ENCODE measurements around the gene NAA35.

NAA35 gene

DNA sequence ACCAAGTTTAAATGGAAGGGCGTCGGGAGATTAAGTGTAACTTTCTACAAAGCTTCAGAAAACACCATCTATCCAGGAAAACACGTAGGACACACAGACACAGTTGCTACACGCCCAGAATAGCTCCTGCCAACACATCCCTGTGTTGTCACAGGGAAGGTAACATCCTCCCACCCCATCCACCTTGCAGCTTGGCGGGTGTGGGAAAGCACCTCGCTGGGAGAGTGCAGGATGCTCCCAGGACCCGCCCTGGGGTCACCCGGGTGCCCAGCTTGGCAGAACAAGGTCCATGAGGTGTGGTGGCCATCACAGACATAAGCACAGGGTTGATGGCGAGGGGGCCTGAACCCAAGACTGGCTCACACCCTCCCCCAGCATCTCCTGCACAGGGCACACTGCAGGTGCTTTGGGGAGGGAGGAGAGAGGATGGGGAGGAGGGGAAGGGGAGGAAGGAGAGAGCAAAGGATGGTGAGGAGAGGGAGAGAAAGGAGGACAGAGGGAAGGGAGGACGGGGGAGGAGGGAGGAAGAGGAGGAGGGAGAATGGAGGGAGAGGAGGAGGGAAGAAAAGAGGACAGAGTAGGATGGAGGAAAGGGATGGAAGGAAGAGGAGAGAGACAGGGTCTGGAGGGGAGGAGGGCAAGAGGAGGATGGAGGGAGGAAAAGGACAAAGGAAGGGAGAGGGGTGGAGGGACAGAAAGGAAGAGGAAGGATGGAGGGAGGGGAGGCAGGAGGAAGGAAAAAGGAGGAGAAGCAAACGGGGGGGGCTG lies 121.2 kb downstream of the NAA35 start:
- no peak for DNase-seq (ENCODE audit: low read depth in 1 of 2, low spot score in 1 of 2)

DNA sequence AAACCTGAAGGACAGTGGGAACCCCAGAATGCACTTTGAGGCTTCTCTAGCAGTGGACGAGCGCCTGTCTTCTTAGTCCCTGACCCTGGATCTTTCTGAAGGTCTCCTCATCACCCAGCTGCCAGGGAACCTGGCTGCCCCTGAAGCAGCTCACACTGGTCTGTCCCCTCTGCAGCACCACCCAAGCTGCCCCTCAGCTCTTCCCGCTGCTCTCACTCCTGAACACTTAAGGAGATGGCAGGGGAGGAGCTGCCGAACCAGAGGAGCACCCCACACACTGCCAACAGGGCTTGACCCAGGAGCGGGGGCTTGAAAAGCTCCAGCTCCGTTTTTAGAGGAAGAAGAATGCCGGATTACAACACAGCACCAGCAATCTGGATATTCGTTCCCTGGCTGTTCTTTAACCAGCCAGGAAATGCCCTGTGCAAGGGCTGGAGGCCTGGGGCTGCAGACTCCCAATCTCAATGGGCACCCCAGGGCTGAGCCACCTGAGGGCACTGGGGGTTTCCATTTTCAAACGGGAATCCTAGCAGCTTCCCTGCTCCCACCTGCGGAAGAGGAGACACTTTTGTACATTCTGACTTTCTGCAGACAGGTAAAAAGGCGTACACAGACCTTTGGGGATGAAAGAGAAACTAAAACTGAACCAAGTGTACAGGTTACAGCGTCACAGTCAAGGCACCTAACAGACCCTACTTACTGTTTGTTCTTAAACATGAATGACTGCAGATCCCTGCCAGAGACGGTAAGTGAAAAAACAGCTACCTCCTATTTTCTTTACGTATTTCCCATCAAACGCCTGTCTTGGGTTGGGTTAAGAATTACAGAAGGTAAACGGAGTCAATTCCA lies 122.1 kb downstream of the NAA35 start:
- no peak for DNase-seq (ENCODE audit: low read depth in 1 of 2, low spot score in 1 of 2)

DNA sequence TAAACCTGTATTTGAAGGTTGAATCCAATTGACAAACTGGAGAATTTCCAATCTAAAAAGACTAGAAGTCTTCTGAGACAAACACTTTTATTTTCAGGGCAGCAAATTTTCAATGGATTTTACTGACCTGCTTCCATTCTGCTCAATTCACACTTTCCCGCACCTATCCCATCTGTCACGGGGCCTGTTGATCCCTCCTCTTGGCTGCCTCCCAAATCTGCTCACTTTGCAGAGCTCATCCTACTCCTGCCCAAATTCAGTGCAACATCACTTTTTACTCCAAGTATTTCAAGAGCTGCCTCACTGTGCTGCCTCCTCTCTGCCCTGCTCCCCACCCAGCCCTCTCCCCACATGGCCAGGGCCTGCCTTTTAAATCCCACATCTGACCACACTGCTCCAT lies 123.3 kb downstream of the NAA35 start:
- DNase-seq (ENCODE audit: low read depth in 1 of 2, low spot score in 1 of 2), result no peak

DNA sequence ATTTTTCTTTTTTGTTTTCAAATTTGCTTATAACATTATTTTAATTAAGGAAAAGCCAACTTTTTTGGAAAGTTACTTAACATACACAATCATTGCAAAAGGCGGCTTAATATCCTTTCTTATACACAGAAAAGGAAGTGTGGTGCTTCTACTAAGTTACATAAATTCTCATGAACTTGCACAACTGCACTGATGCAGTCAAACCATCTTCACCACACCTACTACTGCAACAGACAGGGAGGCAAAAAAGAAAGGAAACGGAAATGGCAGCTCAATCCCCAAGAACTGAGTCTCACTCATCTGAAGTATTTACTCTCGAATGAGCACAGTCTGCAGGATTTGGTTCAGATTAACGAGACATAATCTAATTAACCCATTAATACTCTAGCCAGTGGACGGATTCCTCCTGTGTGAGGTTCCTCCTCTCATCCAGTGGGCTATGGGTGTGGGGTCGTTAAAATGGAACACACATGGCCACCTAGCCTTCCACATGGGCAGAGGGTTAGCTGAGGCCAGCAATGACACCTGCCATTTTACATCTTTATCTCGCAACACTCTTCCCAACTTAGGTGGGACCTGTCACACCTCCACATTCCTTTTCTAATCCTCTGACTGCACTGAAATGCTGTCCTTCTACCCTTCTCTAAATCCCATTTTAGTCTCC lies 128.4 kb downstream of the NAA35 start:
- no peak for DNase-seq (ENCODE audit: low read depth in 1 of 2, low spot score in 1 of 2)

Data from stimulated activated CD4-positive, alpha-beta T cell treated with anti-CD3 and anti-CD28 coated beads, Interleukin-15, amount 100 ng/mL, for 1 hour (primary cell).